ENCODE results near the gene ATXN3.

The ATXN3 gene

GRCh38 chr14:92109490-92109889 lies 3.1 kb upstream of the ATXN3 start:
- no peak for TF ChIP-seq CTCF (IDR thresholded peaks at IDR 0.05; ENCODE audit: low read depth, low read length)
- H3K4me3 ChIP-seq (ENCODE audit: low read depth, low read length) = no peak overlapping the region
- no peak for DNase-seq (ENCODE audit: low read depth, low spot score)
- in situ Hi-C loops (cut with HindIII; ENCODE audit: low sequenced_read_pairs) = no loop called here

- no peak for TF ChIP-seq CTCF (IDR thresholded peaks at IDR 0.05; ENCODE audit: low read depth, low read length)
These were observed 2.2 kb upstream of the ATXN3 start for GRCh38 chr14:92108345-92109254.

GRCh38 chr14:92105893-92106142 lies 564 bp downstream of the ATXN3 start:
- DNase-seq (ENCODE audit: low read depth, low spot score) = no peak
- in situ Hi-C loops (cut with HindIII; ENCODE audit: low sequenced_read_pairs) = no loop called here
- H3K4me3 ChIP-seq (ENCODE audit: low read depth, low read length) = peak overlapping the region; percentile 94
- no peak for TF ChIP-seq CTCF (IDR thresholded peaks at IDR 0.05; ENCODE audit: low read depth, low read length)

More at GRCh38 chr14:92108345-92109254, 2.2 kb upstream of the ATXN3 start:
- in situ Hi-C loops (cut with HindIII; ENCODE audit: low sequenced_read_pairs) = no loop called here
- H3K4me3 ChIP-seq (ENCODE audit: low read depth, low read length) = no peak overlapping the region
- DNase-seq (ENCODE audit: low read depth, low spot score) = no peak

GRCh38 chr14:92105073-92105892 lies 1.1 kb downstream of the ATXN3 start:
- no peak for DNase-seq (ENCODE audit: low read depth, low spot score)
- in situ Hi-C loops (cut with HindIII; ENCODE audit: low sequenced_read_pairs) = no loop called here
- TF ChIP-seq CTCF (IDR thresholded peaks at IDR 0.05; ENCODE audit: low read depth, low read length) = no peak
- peak overlapping the region; percentile 94 for H3K4me3 ChIP-seq (ENCODE audit: low read depth, low read length)

- no peak for DNase-seq (ENCODE audit: low read depth, low spot score)
- no peak for TF ChIP-seq CTCF (IDR thresholded peaks at IDR 0.05; ENCODE audit: low read depth, low read length)
- in situ Hi-C loops (cut with HindIII; ENCODE audit: low sequenced_read_pairs) = no loop called here
- H3K4me3 ChIP-seq (ENCODE audit: low read depth, low read length) = no peak overlapping the region
These were observed 2.9 kb downstream of the ATXN3 start for GRCh38 chr14:92103363-92103989.

GRCh38 chr14:92099802-92100201 lies 6.6 kb downstream of the ATXN3 start:
- in situ Hi-C loops (cut with HindIII; ENCODE audit: low sequenced_read_pairs) = no loop called here
- no peak for TF ChIP-seq CTCF (IDR thresholded peaks at IDR 0.05; ENCODE audit: low read depth, low read length)
- DNase-seq (ENCODE audit: low read depth, low spot score) = no peak
- H3K4me3 ChIP-seq (ENCODE audit: low read depth, low read length) = no peak overlapping the region
